ENCODE data around the gene MANF.

Gene MANF

DNA sequence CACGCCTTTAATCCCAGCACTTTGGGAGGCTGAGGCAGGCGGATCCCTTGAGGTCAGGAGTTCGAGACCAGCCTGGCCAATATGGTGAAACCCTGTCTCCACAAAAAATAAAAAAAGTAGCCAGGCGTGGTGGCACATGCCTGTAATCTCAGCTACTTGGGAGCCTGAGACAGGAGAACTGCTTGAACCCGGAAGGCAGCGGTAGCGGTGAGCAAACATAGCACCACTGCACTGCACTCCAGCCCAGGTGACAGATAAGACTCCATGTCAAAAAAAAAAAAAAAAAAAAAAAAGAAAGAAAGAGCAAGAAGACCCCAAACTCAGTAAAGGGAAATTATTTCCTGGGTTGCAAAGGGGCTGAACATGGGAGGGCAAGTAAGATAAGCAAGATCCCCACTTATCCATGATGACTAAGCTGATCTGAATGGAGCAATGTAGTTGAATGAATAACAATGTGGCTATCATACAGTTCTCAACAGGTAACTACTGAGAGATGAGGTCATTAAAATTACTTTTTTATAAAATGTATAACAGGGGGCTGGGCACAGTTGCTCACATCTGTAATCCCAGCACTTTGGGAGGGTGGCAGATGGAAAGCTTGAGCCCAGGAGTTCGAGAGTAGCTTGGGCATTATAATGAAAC lies 52.0 kb downstream of the MANF start:
- DNase-seq = no peak
